Mesenchymal stem cell (in vitro differentiated cells and primary cell): ENCODE data around the gene TNFAIP3.
A peak's percentile ranks its signal among the peaks of the same experiment; 100 is the strongest.
"Not testable (repeated sequence)": the region's sequence is repeated elsewhere in the genome, so short reads cannot be mapped to it uniquely, and the experiment has no call there.

Experiments used
- DNase-seq: peaks from one replicate; pipeline ENCODE4 v3.0.0-alpha.2; 2013
- H2AFZ ChIP-seq: one replicate; pipeline ENCODE4 v1.6.1; 2013; ENCODE audit warnings: low read depth, mild to moderate bottlenecking, control low read depth, inconsistent platforms, low read length, moderate library complexity
- H2AK5ac ChIP-seq: 2 replicates; pipeline ENCODE4 v1.6.1; 2013; ENCODE audit warnings: low read length, moderate library complexity, mild to moderate bottlenecking, inconsistent platforms; ENCODE audit not compliant: severe bottlenecking
- H2BK120ac ChIP-seq: one replicate; pipeline ENCODE4 v1.6.1; 2013; ENCODE audit warnings: low read depth, mild to moderate bottlenecking, inconsistent platforms, low read length, moderate library complexity
- H2BK12ac ChIP-seq, 2 experiments: one replicate each; pipeline ENCODE4 v1.6.1; 2013; ENCODE audit warnings: inconsistent platforms in 2 of 2, low read length in 2 of 2, mild to moderate bottlenecking in 2 of 2, moderate library complexity in 2 of 2, control low read depth in 1 of 2
- H2BK15ac ChIP-seq: one replicate; pipeline ENCODE4 v1.6.1; 2013; ENCODE audit warnings: mild to moderate bottlenecking, low read depth, inconsistent platforms; ENCODE audit not compliant: poor library complexity, severe bottlenecking
- H2BK5ac ChIP-seq: 2 replicates; pipeline ENCODE4 v1.6.1; 2013; ENCODE audit warnings: low read depth, mild to moderate bottlenecking, low read length, control low read depth, inconsistent platforms; ENCODE audit not compliant: poor library complexity, severe bottlenecking
- H3K14ac ChIP-seq, 2 experiments: one replicate each; pipeline ENCODE4 v1.6.1; 2013; ENCODE audit warnings: inconsistent platforms in 2 of 2, low read length in 2 of 2, control low read depth in 1 of 2, mild to moderate bottlenecking in 1 of 2, moderate library complexity in 1 of 2
- H3K18ac ChIP-seq, 2 experiments: one replicate each; pipeline ENCODE4 v1.6.1; 2013; ENCODE audit warnings: inconsistent platforms in 2 of 2, low read length in 2 of 2, control low read depth in 1 of 2, low read depth in 1 of 2, mild to moderate bottlenecking in 1 of 2
- H3K23ac ChIP-seq, 2 experiments: one replicate each; pipeline ENCODE4 v1.6.1; 2013; ENCODE audit warnings: inconsistent platforms in 2 of 2, low read length in 2 of 2, mild to moderate bottlenecking in 2 of 2, moderate library complexity in 2 of 2, control low read depth in 1 of 2
- H3K27ac ChIP-seq: 2 replicates; pipeline ENCODE4 v1.5.1; 2013; ENCODE audit warnings: mild to moderate bottlenecking, moderate library complexity, low read length, control low read depth, inconsistent platforms; ENCODE audit not compliant: poor library complexity, severe bottlenecking
- H3K27me3 ChIP-seq, 2 experiments: 2 replicates each; pipeline versions ENCODE4 v1.6.1 to v1.7.0; 2013; ENCODE audit warnings: low read length in 2 of 2, mild to moderate bottlenecking in 2 of 2, moderate library complexity in 2 of 2, control low read depth in 1 of 2, inconsistent platforms in 1 of 2; ENCODE audit not compliant: control insufficient read depth in 1 of 2, insufficient read depth in 1 of 2
- H3K36me3 ChIP-seq, 2 experiments: 2 replicates each; pipeline versions ENCODE4 v1.6.1 to v1.7.0; 2013; ENCODE audit warnings: low read length in 2 of 2, control low read depth in 1 of 2, inconsistent platforms in 1 of 2, low read depth in 1 of 2, mild to moderate bottlenecking in 1 of 2; ENCODE audit not compliant: insufficient read depth in 2 of 2, control insufficient read depth in 1 of 2
- H3K4ac ChIP-seq, 2 experiments: one replicate each; pipeline ENCODE4 v1.6.1; 2013; ENCODE audit warnings: inconsistent platforms in 2 of 2, low read length in 2 of 2, mild to moderate bottlenecking in 2 of 2, moderate library complexity in 2 of 2, control low read depth in 1 of 2, low read depth in 1 of 2
- H3K4me1 ChIP-seq: 2 replicates; pipeline ENCODE4 v1.6.1; 2013; ENCODE audit warnings: low read depth, low read length, control low read depth; ENCODE audit not compliant: control insufficient read depth, insufficient read depth
- H3K4me2 ChIP-seq: 2 replicates; pipeline ENCODE4 v1.6.1; 2013; ENCODE audit warnings: low read length, mild to moderate bottlenecking, inconsistent platforms; ENCODE audit not compliant: poor library complexity, severe bottlenecking
- H3K4me3 ChIP-seq, 2 experiments: 2 replicates each; pipeline versions ENCODE4 v1.5.1 to v1.7.0; 2013; ENCODE audit warnings: low read length in 2 of 2, mild to moderate bottlenecking in 2 of 2, control low read depth in 1 of 2, low read depth in 1 of 2; ENCODE audit not compliant: insufficient read depth in 1 of 2
- H3K79me1 ChIP-seq: replicated peaks from 2 replicates; pipeline ENCODE4 v1.6.1; 2013; ENCODE audit warnings: mild to moderate bottlenecking, control low read depth, low read length, inconsistent platforms; ENCODE audit not compliant: poor library complexity, severe bottlenecking
- H3K9ac ChIP-seq: 2 replicates; pipeline ENCODE4 v1.7.0; 2013; ENCODE audit warnings: mild to moderate bottlenecking, low read length, moderate library complexity
- H3K9me3 ChIP-seq: 2 replicates; pipeline ENCODE4 v1.7.0; 2013; ENCODE audit warnings: mild to moderate bottlenecking, low read length; ENCODE audit not compliant: control insufficient read depth
- H4K8ac ChIP-seq: one replicate; pipeline ENCODE4 v1.6.1; 2013; ENCODE audit warnings: inconsistent platforms, mild to moderate bottlenecking, low read length, moderate library complexity
- H4K91ac ChIP-seq: one replicate; pipeline ENCODE4 v1.6.1; 2013; ENCODE audit warnings: mild to moderate bottlenecking, low read length, inconsistent platforms
- WGBS: methylation state at CpG from one replicate; pipeline ENCODE4 v1.1.7; 2013; ENCODE audit warnings: mixed read lengths; 5-methylcytosine and 5-hydroxymethylcytosine counted together

The TNFAIP3 gene

DNA sequence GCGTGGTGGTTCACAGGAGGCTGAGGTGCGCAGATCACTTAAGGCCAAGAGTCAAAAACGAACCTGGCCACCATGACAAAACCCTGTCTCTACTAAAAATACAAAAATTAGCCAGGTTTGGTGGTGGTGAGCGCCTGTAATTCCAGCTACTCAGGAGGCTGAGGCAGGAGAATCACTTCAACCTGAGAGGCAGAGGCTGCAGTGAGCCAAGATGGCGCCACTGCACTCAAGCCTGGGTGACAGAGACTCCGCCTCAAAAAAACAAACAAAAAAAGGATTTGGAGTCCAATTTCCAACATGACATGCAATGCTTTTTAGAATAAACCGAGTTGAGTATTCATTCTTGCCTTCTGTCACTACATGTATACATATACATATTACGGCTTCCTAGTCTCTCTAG is 27.3 kb downstream of the TNFAIP3 start:
- H3K79me1 ChIP-seq, H3K23ac ChIP-seq, H2AK5ac ChIP-seq, H3K27ac ChIP-seq, H4K8ac ChIP-seq, H3K4ac ChIP-seq, H2BK12ac ChIP-seq, H3K4me1 ChIP-seq, H2AFZ ChIP-seq, DNase-seq, H4K91ac ChIP-seq, H3K14ac ChIP-seq, H3K27me3 ChIP-seq, H3K4me3 ChIP-seq, H3K36me3 ChIP-seq, H3K18ac ChIP-seq, H2BK5ac ChIP-seq, H3K4me2 ChIP-seq, H2BK15ac ChIP-seq, H2BK120ac ChIP-seq, H3K9me3 ChIP-seq: not testable (repeated sequence)
- 89% methylated on average over 5 of the region's 8 CpGs for WGBS
- H3K9ac ChIP-seq = peak overlapping the region; percentile 52

DNA sequence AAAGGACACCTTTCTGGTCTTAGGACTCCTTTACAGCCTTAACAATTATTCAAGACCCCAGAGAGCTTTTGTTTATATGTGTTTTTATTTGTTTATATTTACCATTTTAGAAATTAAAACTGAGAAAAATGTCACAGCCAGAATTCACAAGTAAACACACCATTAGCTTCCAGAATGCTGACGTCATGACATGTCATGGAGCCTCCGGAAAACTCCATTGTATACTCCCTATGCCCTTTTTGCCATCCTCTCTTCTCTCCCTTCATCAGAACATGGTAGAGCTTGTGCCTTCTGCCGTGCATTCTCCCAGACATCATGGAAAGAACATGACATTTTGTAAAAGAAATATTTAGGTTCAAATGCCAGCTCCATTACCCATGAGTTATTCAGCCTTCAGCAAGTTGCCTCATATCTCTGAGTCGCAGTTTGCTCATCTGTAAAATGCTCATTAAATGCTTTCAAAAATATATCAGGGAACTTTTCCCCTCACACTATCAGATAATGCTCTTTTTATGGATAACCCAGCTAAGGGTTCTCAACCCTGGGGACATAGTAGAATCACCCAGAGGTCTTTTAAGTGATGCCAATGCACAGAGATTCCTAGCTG is 27.8 kb downstream of the TNFAIP3 start:
- H2BK120ac ChIP-seq = no peak overlapping the region
- peak overlapping the region; percentile 52 for H3K9ac ChIP-seq
- no peaks in the 10 kb centered on the region for H3K36me3 ChIP-seq
- H3K27ac ChIP-seq = no peak overlapping the region
- H4K8ac ChIP-seq = no peak overlapping the region
- H2BK5ac ChIP-seq = no peak overlapping the region
- H3K4me1 ChIP-seq = no peaks in the 10 kb centered on the region
- H3K27me3 ChIP-seq = no peaks in the 10 kb centered on the region
- no peaks in the 10 kb centered on the region for H3K79me1 ChIP-seq
- H2BK12ac ChIP-seq = no peak overlapping the region
- H3K18ac ChIP-seq = no peak overlapping the region
- no peak overlapping the region for H3K14ac ChIP-seq
- no peaks in the 10 kb centered on the region for H3K9me3 ChIP-seq
- no peak overlapping the region for H2BK15ac ChIP-seq
- no peak overlapping the region for H3K4me3 ChIP-seq
- no peak overlapping the region for H3K23ac ChIP-seq
- H3K4me2 ChIP-seq = no peak overlapping the region
- H2AFZ ChIP-seq = no peak overlapping the region
- H3K4ac ChIP-seq = no peak overlapping the region
- WGBS = 36% methylated on average over 4 of the region's 4 CpGs
- no peak overlapping the region for H4K91ac ChIP-seq
- DNase-seq = peak; percentile 56
- no peak overlapping the region for H2AK5ac ChIP-seq

- H4K8ac ChIP-seq = no peak overlapping the region
These were observed 29.6 kb downstream of the TNFAIP3 start for GRCh38 chr6:137896647-137897046.

GRCh38 chr6:137900815-137901214 is 33.8 kb downstream of the TNFAIP3 start:
- no peak for DNase-seq
- Histone ChIP-seq H3K4me1 (peaks cover 2% of the 10 kb centered on the region), H2BK12ac (no peak overlapping the region), H2AFZ (no peak overlapping the region), H3K18ac (no peak overlapping the region), H3K36me3 (no peaks in the 10 kb centered on the region), H4K91ac (no peak overlapping the region), H2BK5ac (no peak overlapping the region), H3K23ac (no peak overlapping the region), H3K79me1 (no peaks in the 10 kb centered on the region), H3K9me3 (no peaks in the 10 kb centered on the region), H3K9ac (no peak overlapping the region), H4K8ac (no peak overlapping the region), H3K27me3 (no peaks in the 10 kb centered on the region), H3K4ac (no peak overlapping the region), H2BK15ac (no peak overlapping the region), H2BK120ac (no peak overlapping the region), H2AK5ac (no peak overlapping the region), H3K14ac (no peak overlapping the region), H3K27ac (no peak overlapping the region), H3K4me3 (no peak overlapping the region), H3K4me2 (no peak overlapping the region)
- no CpG with 5 or more reads among the region's 2 CpGs for WGBS

More at GRCh38 chr6:137896647-137897046, 29.6 kb downstream of the TNFAIP3 start:
- Histone ChIP-seq H3K14ac (no peak overlapping the region), H3K79me1 (no peaks in the 10 kb centered on the region), H2BK5ac (no peak overlapping the region), H3K27me3 (no peaks in the 10 kb centered on the region), H2BK12ac (no peak overlapping the region), H3K18ac (no peak overlapping the region), H2AK5ac (no peak overlapping the region), H3K4ac (no peak overlapping the region), H3K9me3 (no peaks in the 10 kb centered on the region), H3K4me2 (no peak overlapping the region), H2AFZ (no peak overlapping the region), H3K27ac (no peak overlapping the region), H3K4me1 (no peaks in the 10 kb centered on the region), H3K4me3 (no peak overlapping the region), H2BK120ac (no peak overlapping the region), H2BK15ac (no peak overlapping the region), H3K23ac (no peak overlapping the region), H3K9ac (no peak overlapping the region), H3K36me3 (no peaks in the 10 kb centered on the region), H4K91ac (no peak overlapping the region)
- WGBS = no CpG with 5 or more reads among the region's 3 CpGs
- DNase-seq = no peak
